HUES6 (cell line): ENCODE results near the gene GALK1.

Experiments used
- H3K27ac ChIP-seq: 2 replicates; pipeline ENCODE4 v1.7.0; 2013; ENCODE audit warnings: low read depth, mild to moderate bottlenecking, low read length, inconsistent platforms
- H3K27me3 ChIP-seq: 2 replicates; pipeline ENCODE4 v1.6.1; 2013; ENCODE audit warnings: low read length; ENCODE audit not compliant: control insufficient read depth, insufficient read depth
- H3K36me3 ChIP-seq: 2 replicates; pipeline ENCODE4 v1.6.1; 2013; ENCODE audit warnings: low read length; ENCODE audit not compliant: control insufficient read depth, insufficient read depth
- H3K4me1 ChIP-seq: 2 replicates; pipeline ENCODE4 v1.6.1; 2013; ENCODE audit warnings: low read length; ENCODE audit not compliant: control insufficient read depth, insufficient read depth
- H3K4me3 ChIP-seq: 2 replicates; pipeline ENCODE4 v1.5.1; 2013; ENCODE audit warnings: low read depth, low read length
- H3K9ac ChIP-seq: one replicate; pipeline ENCODE4 v1.6.1; 2013; ENCODE audit warnings: mild to moderate bottlenecking, low read length
- H3K9me3 ChIP-seq: 2 replicates; pipeline ENCODE4 v1.6.1; 2013; ENCODE audit warnings: low read depth, low read length; ENCODE audit not compliant: control insufficient read depth, insufficient read depth

The GALK1 gene

DNA sequence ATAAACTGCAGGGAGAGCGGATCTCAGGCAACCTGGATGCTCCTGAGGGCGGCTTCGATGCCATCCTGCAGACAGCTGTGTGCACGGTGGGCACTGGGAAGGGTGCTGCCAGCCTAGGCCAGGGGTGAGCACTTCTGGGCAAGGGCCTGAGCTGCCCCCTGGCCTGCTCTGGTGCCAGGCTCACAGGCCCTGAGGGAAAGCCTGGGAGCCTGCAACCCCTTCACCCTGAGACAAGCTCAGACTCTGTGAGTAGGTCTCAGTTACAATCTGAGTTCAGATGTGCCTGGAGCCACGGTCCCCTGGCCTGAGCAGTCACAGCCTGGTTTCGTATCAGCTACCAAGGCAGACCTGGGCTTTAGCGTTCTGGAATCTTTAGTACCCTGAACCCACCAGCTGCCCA, 35.6 kb downstream of the GALK1 start:
- no peaks in the 10 kb centered on the region for H3K36me3 ChIP-seq
- H3K27ac ChIP-seq: no peak overlapping the region
- no peaks in the 10 kb centered on the region for H3K4me1 ChIP-seq
- H3K4me3 ChIP-seq: no peak overlapping the region
- no peaks in the 10 kb centered on the region for H3K9me3 ChIP-seq
- no peak overlapping the region for H3K9ac ChIP-seq
- no peaks in the 10 kb centered on the region for H3K27me3 ChIP-seq

- Histone ChIP-seq H3K4me1 (0 out of 2 replicates have a peak, but pooled peaks cover 6% of the 10 kb centered on the region), H3K9me3 (no peaks in the 10 kb centered on the region), H3K27me3 (peaks cover under 1% of the 10 kb centered on the region; the same call in 1 of the 2 replicates), H3K4me3 (no peak overlapping the region), H3K27ac (no peak overlapping the region), H3K9ac (no peak overlapping the region), H3K36me3 (no peaks in the 10 kb centered on the region)
Measured at GRCh38 chr17:75727391-75727790, 37.6 kb downstream of the GALK1 start.

DNA sequence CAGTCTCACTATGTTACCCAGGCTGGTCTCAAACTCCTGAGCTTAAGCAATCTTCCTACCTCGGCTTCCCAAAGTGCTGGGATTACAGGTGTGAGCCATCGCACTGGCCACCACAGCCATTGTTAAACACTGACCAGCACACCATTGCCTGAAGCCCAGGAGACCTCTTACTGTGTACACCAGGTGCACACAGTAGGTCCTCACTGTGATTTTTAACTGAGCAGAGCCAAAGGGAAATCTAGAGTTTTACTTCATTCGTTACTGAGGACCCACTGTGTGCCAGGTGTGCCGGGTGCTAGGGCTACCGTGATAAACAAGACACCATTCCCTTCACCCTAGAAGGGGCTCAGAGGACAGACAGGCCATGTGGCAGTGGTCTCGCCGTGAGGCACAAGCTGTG, 39.5 kb downstream of the GALK1 start:
- no peaks in the 10 kb centered on the region for H3K36me3 ChIP-seq
- no peak overlapping the region for H3K4me3 ChIP-seq
- 0 out of 2 replicates have a peak, but pooled peaks cover 6% of the 10 kb centered on the region for H3K4me1 ChIP-seq
- H3K9me3 ChIP-seq: no peaks in the 10 kb centered on the region
- H3K27ac ChIP-seq: no peak overlapping the region
- H3K27me3 ChIP-seq: peaks cover 18% of the 10 kb centered on the region
- H3K9ac ChIP-seq: no peak overlapping the region

DNA sequence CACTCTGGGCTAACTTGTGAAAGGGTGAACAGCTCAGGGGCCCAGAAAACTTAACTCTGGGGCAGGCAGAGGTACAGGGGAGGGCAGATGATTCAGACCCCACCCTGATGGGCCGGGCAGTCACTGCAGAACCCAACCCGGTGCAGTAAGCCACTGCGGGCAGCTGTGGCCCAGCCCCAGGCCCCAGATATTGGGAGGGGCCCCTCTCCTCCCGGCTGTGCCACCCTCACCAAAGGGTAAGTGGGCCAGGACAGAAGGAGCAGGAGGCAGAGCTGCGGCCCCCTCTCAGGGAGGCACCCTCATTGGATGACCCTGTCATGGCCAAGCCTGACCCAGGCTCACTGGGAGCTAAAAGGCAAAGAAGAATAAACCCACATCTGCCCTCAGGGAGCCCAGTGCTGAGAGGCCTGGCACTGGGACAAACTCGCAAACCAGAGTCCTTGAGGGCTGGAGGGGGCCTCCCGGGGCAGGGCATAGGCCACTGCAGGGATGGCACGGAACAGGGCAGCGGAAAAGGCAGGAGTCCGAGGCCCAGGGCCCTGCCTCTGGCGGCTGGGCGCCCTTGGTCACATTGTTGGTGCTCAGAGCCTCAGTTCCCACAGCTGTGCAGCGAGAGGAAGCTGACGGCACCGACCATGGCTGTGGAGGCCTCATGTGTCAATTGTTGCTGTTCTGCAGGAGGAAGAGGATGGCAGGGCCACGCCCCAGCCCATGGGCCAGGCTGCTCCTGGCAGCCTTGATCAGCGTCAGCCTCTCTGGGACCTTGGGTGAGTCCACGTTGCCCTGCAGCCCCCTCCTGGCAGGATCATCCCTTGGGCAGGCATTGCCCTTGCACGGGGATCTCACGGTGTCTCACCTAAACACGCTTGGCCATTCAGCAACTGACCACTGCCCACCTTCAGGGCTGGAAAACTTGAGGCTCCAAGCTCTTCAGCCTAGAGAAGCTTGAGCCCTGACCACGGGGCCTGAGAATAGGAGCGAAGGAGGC, 40.7 kb downstream of the GALK1 start:
- Histone ChIP-seq H3K27me3 (peaks cover 30% of the 10 kb centered on the region), H3K27ac (no peak overlapping the region)

GRCh38 chr17:75723171-75723930, 41.6 kb downstream of the GALK1 start:
- Histone ChIP-seq H3K9ac (no peak overlapping the region), H3K4me1 (0 out of 2 replicates have a peak, but pooled peaks cover 6% of the 10 kb centered on the region), H3K4me3 (no peak overlapping the region), H3K27ac (no peak overlapping the region), H3K9me3 (no peaks in the 10 kb centered on the region), H3K36me3 (no peaks in the 10 kb centered on the region), H3K27me3 (peaks cover 39% of the 10 kb centered on the region)

More for the DNA sequence above, 40.7 kb downstream of the GALK1 start:
- Histone ChIP-seq H3K9me3 (no peaks in the 10 kb centered on the region), H3K36me3 (no peaks in the 10 kb centered on the region), H3K4me1 (0 out of 2 replicates have a peak, but pooled peaks cover 6% of the 10 kb centered on the region), H3K9ac (no peak overlapping the region), H3K4me3 (no peak overlapping the region)

GRCh38 chr17:75722542-75723095, 42.4 kb downstream of the GALK1 start:
- no peak overlapping the region for H3K4me3 ChIP-seq
- peaks cover 39% of the 10 kb centered on the region for H3K27me3 ChIP-seq
- no peaks in the 10 kb centered on the region for H3K36me3 ChIP-seq
- H3K9me3 ChIP-seq: no peaks in the 10 kb centered on the region
- H3K9ac ChIP-seq: no peak overlapping the region
- 0 out of 2 replicates have a peak, but pooled peaks cover 6% of the 10 kb centered on the region for H3K4me1 ChIP-seq
- H3K27ac ChIP-seq: no peak overlapping the region

DNA sequence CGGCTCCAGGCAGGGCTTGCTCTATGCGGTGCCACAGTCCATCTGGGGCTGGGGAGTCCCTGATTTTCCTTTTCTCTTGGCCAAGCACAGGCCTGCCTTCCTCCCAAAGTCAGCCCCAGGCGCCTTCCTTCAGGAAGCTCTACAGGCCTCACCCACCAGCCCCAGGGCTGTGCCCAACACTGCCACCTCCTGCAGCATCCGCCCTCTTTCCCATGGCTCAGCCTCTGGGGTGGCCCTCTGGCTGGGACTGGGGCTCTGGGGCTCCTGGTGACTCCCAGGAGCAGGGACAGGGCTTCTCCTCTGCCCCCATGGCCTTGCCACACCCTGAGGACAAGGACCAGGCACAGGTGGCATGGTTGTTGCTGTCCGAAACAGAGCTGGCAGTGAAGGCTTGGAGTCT, 42.9 kb downstream of the GALK1 start:
- H3K4me3 ChIP-seq: peak overlapping the region; percentile 71
- peaks cover 39% of the 10 kb centered on the region for H3K27me3 ChIP-seq

DNA sequence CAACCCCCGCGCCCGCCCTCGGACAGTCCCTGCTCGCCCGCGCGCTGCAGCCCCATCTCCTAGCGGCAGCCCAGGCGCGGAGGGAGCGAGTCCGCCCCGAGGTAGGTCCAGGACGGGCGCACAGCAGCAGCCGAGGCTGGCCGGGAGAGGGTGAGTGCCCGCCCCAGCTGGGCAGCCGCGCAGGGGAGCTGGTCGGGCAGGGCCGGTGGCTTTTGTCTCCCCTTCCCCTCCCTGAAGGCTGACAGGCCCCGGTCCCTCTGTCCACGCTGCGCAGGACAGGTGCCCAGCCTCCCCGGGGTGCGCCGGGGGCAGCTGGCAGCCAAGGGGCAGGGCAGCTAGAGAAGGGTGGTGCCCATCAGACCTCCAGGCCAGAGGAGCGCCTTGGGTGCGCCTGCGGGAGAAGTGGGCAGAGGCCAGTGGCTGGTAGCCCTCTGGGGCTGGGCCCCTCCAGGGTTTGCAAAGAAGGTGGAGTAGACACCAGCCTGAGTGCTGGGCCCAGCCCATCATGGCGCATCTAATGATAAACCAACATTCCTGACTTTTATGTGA, 43.5 kb downstream of the GALK1 start:
- Histone ChIP-seq H3K9me3 (no peaks in the 10 kb centered on the region), H3K27ac (no peak overlapping the region), H3K9ac (peak overlapping the region; percentile 7), H3K4me3 (peak overlapping the region; percentile 71), H3K36me3 (no peaks in the 10 kb centered on the region), H3K27me3 (peaks cover 39% of the 10 kb centered on the region), H3K4me1 (0 out of 2 replicates have a peak, but pooled peaks cover 6% of the 10 kb centered on the region)

More for the DNA sequence above, 42.9 kb downstream of the GALK1 start:
- Histone ChIP-seq H3K27ac (no peak overlapping the region), H3K4me1 (0 out of 2 replicates have a peak, but pooled peaks cover 6% of the 10 kb centered on the region), H3K9me3 (no peaks in the 10 kb centered on the region), H3K9ac (no peak overlapping the region), H3K36me3 (no peaks in the 10 kb centered on the region)

- H3K36me3 ChIP-seq: no peaks in the 10 kb centered on the region
- 0 out of 2 replicates have a peak, but pooled peaks cover 6% of the 10 kb centered on the region for H3K4me1 ChIP-seq
- peak within 1 kb of the TSS; percentile 38 for H3K9ac ChIP-seq
- H3K27me3 ChIP-seq: peaks cover 39% of the 10 kb centered on the region
- H3K27ac ChIP-seq: no peak within 1 kb of the TSS
- peak within 1 kb of the TSS; percentile 71 for H3K4me3 ChIP-seq
- no peaks in the 10 kb centered on the region for H3K9me3 ChIP-seq
Measured at GRCh38 chr17:75720656-75721462, 44.1 kb downstream of the GALK1 start, which contains the start of gene ITGB4. Gene ITGB4 (plus strand): TSS chr17:75721459. CDS start chr17:75724704, 3,245 bp downstream.

- no peak overlapping the region for H3K27ac ChIP-seq
- no peak overlapping the region for H3K9ac ChIP-seq
- H3K4me3 ChIP-seq: no peak overlapping the region
- H3K27me3 ChIP-seq: peaks cover 39% of the 10 kb centered on the region
- 0 out of 2 replicates have a peak, but pooled peaks cover 6% of the 10 kb centered on the region for H3K4me1 ChIP-seq
- H3K36me3 ChIP-seq: no peaks in the 10 kb centered on the region
- H3K9me3 ChIP-seq: no peaks in the 10 kb centered on the region
Measured at GRCh38 chr17:75719732-75720131, 45.3 kb downstream of the GALK1 start.
